K562 (cell line): ENCODE results near the gene OPRL1. TPM values are rescaled to one million over a fixed set of nuclear protein-coding genes. Genes with fewer than 3 reads are reported as not detected.

Experiments
- ATAC-seq: fragments of 200-7000 bp; cut with Tn5 transposase; 3 replicates; pipeline ENCODE4 v1.9.1; 2020; ENCODE audit warnings: moderate library complexity
- BruUV-seq: library from RNA; stranded (reverse); fragments of 400-500 nt; replicated peaks from 2 replicates; lab custom pipeline; 2021; lab: Mats Ljungman, UMichigan
- CTCF ChIA-PET: fragments of 300-600 bp; formaldehyde crosslinking; extraction: SDS; loops from one replicate; lab custom pipeline; 2021; ENCODE audit warnings: low intra/inter-chr PET ratio; lab: Yijun Ruan, JAX
- POLR2A ChIA-PET: fragments of 300-600, 350-650 bp; sonication (Branson Sonifier 250); formaldehyde crosslinking; extraction: SDS; loops from one replicate; lab custom pipeline; 2021; ENCODE audit warnings: antibody characterized with exemption, inconsistent platforms; lab: Yijun Ruan, JAX
- DNase-seq, 4 experiments: peaks; one replicate each; pipeline versions ENCODE4 v3.0.0 to v3.0.0-alpha.2; 2011 to 2018; ENCODE audit warnings: low spot score in 3 of 4, mixed read lengths in 3 of 4; ENCODE audit errors: extremely low read depth in 1 of 4
- FAIRE-seq: peaks from 2 replicates; lab custom pipeline; 2011; peaks lifted over from hg19 to GRCh38; lab: Jason Lieb, UNC
- H2AFZ ChIP-seq: 2 replicates; pipeline ENCODE4 v1.6.0; 2011; ENCODE audit warnings: low read depth, low read length, control low read depth, inconsistent platforms
- H3K27ac ChIP-seq: fragments of 200-600 bp; 3 replicates; pipeline ENCODE4 v1.8.0; 2011; ENCODE audit warnings: low read depth, mild to moderate bottlenecking, control low read depth, inconsistent platforms, low read length, moderate library complexity, mixed read lengths; ENCODE audit errors: extremely low read depth
- H3K27me3 ChIP-seq, 2 experiments: fragments of 300-600 bp in 1 of 2; 2 replicates in 1 of 2; 3 replicates in 1 of 2; pipeline versions ENCODE4 v1.6.0 to v1.8.0; 2011; ENCODE audit warnings: inconsistent platforms in 2 of 2, low read length in 2 of 2, mild to moderate bottlenecking in 1 of 2, mixed read lengths in 1 of 2, moderate library complexity in 1 of 2; ENCODE audit not compliant: control insufficient read depth in 2 of 2, insufficient read depth in 2 of 2
- H3K36me3 ChIP-seq: fragments of 300-600 bp; 3 replicates; pipeline ENCODE4 v1.8.0; 2011; ENCODE audit warnings: mild to moderate bottlenecking, low read length, inconsistent platforms; ENCODE audit not compliant: control insufficient read depth, insufficient read depth
- H3K4me1 ChIP-seq, 2 experiments: fragments of 200-600 bp in 1 of 2; replicated peaks in 1 of 2; 2 replicates in 1 of 2; 3 replicates in 1 of 2; pipeline versions ENCODE4 v1.5.1 to v1.8.0; 2011; ENCODE audit warnings: inconsistent platforms in 2 of 2, low read length in 2 of 2, mild to moderate bottlenecking in 1 of 2, mixed read lengths in 1 of 2, moderate library complexity in 1 of 2; ENCODE audit not compliant: control insufficient read depth in 2 of 2, insufficient read depth in 2 of 2
- H3K4me2 ChIP-seq: 2 replicates; pipeline ENCODE4 v1.6.1; 2011; ENCODE audit warnings: low read length, control low read depth, inconsistent platforms, mixed read lengths; ENCODE audit not compliant: insufficient read depth
- H3K4me3 ChIP-seq: fragments of 200-600 bp; sonication (generic), shearing (Covaris generic); 2 replicates; pipeline ENCODE4 v1.5.1; 2016; ENCODE audit warnings: control low read depth, inconsistent platforms
- H3K79me2 ChIP-seq: fragments of 200-600 bp; 3 replicates; pipeline ENCODE4 v1.8.0; 2011; ENCODE audit warnings: low read length, inconsistent platforms; ENCODE audit not compliant: control insufficient read depth, insufficient read depth
- H3K9ac ChIP-seq, 2 experiments: 2 replicates each; pipeline versions ENCODE4 v1.6.0 to v1.6.1; 2011; ENCODE audit warnings: low read depth in 2 of 2, low read length in 2 of 2, control low read depth in 1 of 2, inconsistent platforms in 1 of 2, mild to moderate bottlenecking in 1 of 2, mixed read lengths in 1 of 2; ENCODE audit not compliant: insufficient read depth in 1 of 2
- H3K9me1 ChIP-seq: one replicate; pipeline ENCODE4 v1.6.0; 2011; ENCODE audit warnings: inconsistent platforms, mild to moderate bottlenecking, low read length, moderate library complexity; ENCODE audit not compliant: control insufficient read depth, insufficient read depth
- H3K9me3 ChIP-seq: replicated peaks from 2 replicates; pipeline ENCODE4 v1.5.1; 2011; ENCODE audit warnings: low read depth, low read length, inconsistent platforms; ENCODE audit not compliant: control insufficient read depth, insufficient read depth
- H4K20me1 ChIP-seq: replicated peaks from 2 replicates; pipeline ENCODE4 v1.6.1; 2011; ENCODE audit warnings: low read length, inconsistent platforms, mixed read lengths; ENCODE audit not compliant: control insufficient read depth, insufficient read depth
- DDX20 ChIP-seq: fragments of 450-650 bp; IDR thresholded peaks from 2 replicates; pipeline ENCODE4 v1.6.1; 2016; ENCODE audit warnings: missing genetic modification characterization, low read depth, mild to moderate bottlenecking, missing compliant biosample characterization, moderate library complexity
- HNRNPK ChIP-seq: fragments of 200-400 bp; formaldehyde crosslinking; IDR thresholded peaks from one replicate; pipeline ENCODE4 v1.6.1; 2018; ENCODE audit warnings: mild to moderate bottlenecking, low read depth, low read length; ENCODE audit not compliant: poor library complexity, severe bottlenecking
- KLF6 ChIP-seq: fragments of 250-450 bp; sonication (Bioruptor Pico); IDR thresholded peaks from 2 replicates; pipeline ENCODE4 v1.4.0; 2020; ENCODE audit warnings: mild to moderate bottlenecking, moderate library complexity, borderline replicate concordance
- LCOR ChIP-seq: sonication (generic); formaldehyde crosslinking; IDR thresholded peaks from 2 replicates; pipeline ENCODE4 v1.8.0; 2022; ENCODE audit warnings: mild to moderate bottlenecking, missing genetic modification reagents
- MCM7 ChIP-seq, 2 experiments: fragments of 450-650 bp; IDR thresholded peaks; 2 replicates each; pipeline ENCODE4 v1.6.1; 2016 to 2018
- MEF2D ChIP-seq: conservative IDR thresholded peaks from 2 replicates; pipeline ENCODE4 v1.6.1; 2016; ENCODE audit warnings: low read depth, missing genetic modification characterization, missing compliant biosample characterization
- NKRF ChIP-seq: fragments of 450-650 bp; IDR thresholded peaks from 2 replicates; pipeline ENCODE4 v1.6.1; 2016; ENCODE audit warnings: borderline replicate concordance
- PHTF2 ChIP-seq: fragments of 250-450 bp; sonication (Bioruptor Pico); IDR thresholded peaks from 2 replicates; pipeline ENCODE4 v1.5.0; 2021; ENCODE audit warnings: mild to moderate bottlenecking
- SNIP1 ChIP-seq: fragments of 450-650 bp; IDR thresholded peaks from 2 replicates; pipeline ENCODE4 v1.7.1; 2017; ENCODE audit warnings: low read depth, mild to moderate bottlenecking
- SNRNP70 ChIP-seq: fragments of 200-400 bp; formaldehyde crosslinking; optimal IDR thresholded peaks from 2 replicates; pipeline ENCODE3; 2017; ENCODE audit warnings: low read depth, low read length
- ZNF436 ChIP-seq: fragments of 250-450, 450-650 bp; sonication (Bioruptor Pico); formaldehyde crosslinking; IDR thresholded peaks from 2 replicates; pipeline ENCODE4 v1.7.0; 2020; ENCODE audit warnings: mild to moderate bottlenecking
- ZNF444 ChIP-seq: fragments of 250-450 bp; sonication (Bioruptor Pico); IDR thresholded peaks from 2 replicates; pipeline ENCODE4 v1.4.0; 2020; ENCODE audit warnings: mild to moderate bottlenecking, moderate library complexity
- ZNF583 ChIP-seq: fragments of 250-450 bp; sonication (Bioruptor Pico); IDR thresholded peaks from 2 replicates; pipeline ENCODE4 v1.4.0; 2020
- ZNF699 ChIP-seq: fragments of 250-450 bp; sonication (Bioruptor Pico); IDR thresholded peaks from 2 replicates; pipeline ENCODE4 v1.8.0; 2021; ENCODE audit warnings: mild to moderate bottlenecking, moderate library complexity; ENCODE audit not compliant: insufficient replicate concordance
- ZNF780A ChIP-seq: fragments of 250-450 bp; sonication (Bioruptor Pico); IDR thresholded peaks from 2 replicates; pipeline ENCODE4 v1.5.0; 2021; ENCODE audit warnings: mild to moderate bottlenecking
- WGBS: fragments of 100-300 bp; shearing (Covaris generic); methylation state at CpG from one replicate; pipeline ENCODE4 v1.1.6; 2016; ENCODE audit warnings: low coverage, mixed read lengths; ENCODE audit not compliant: insufficient coverage; ENCODE audit errors: missing lambda C conversion rate; 5-methylcytosine and 5-hydroxymethylcytosine counted together
- in situ Hi-C: fragments of 300-500 bp; cut with MboI; formaldehyde crosslinking; loops from 4 replicates; pipeline ENCODE4 v1.15.0; 2018; ENCODE audit warnings: inconsistent platforms, mixed read lengths
- intact Hi-C: fragments of 100-400 bp; cut with micrococcal nuclease; formaldehyde crosslinking; loops from 2 replicates; pipeline ENCODE4 v1.14.2; 2022
- polyA plus RNA-seq, 8 experiments: library from polyadenylated mRNA; depleted of rRNA in 4 of 8; stranded (reverse) in 5 of 8; unstranded in 3 of 8; fragments of >200 nt; fragmentation: Nextera tagmentation in 2 of 8; fragmentation: Illumina TruSeq in 1 of 8; extraction: Ambion mirVana in 2 of 8; extraction: Trizol in 1 of 8; gene quantifications; 2 replicates each; pipeline versions ENCODE4 v1.2.1 to v1.2.3, GENCODE V29; 2011 to 2014; ENCODE audit warnings: inconsistent platforms in 1 of 8, missing spikeins in 1 of 8
- total RNA-seq, 7 experiments: library from RNA; depleted of rRNA in 6 of 7; stranded (reverse); fragments of >200 nt in 6 of 7; fragmentation: Illumina TruSeq in 2 of 7; extraction: Trizol in 2 of 7; gene quantifications; 2 replicates each; pipeline versions ENCODE4 v1.2.1 to v1.2.3, GENCODE V29; 2011 to 2021; ENCODE audit warnings: low replicate concordance in 1 of 7

OPRL1 gene
- total and polyA plus RNA-seq, 9 of the 15 experiments (the other 6 are each of a cell fraction or from before 2014, with no cell fraction given) = 0.06 to 0.33 (median 0.11) TPM; not detected in 2

GRCh38 chr20:64114356-64114971 is 34.6 kb downstream of the OPRL1 start:
- ChIA-PET POLR2A (interaction anchor here (1.4 kb wide), 1 partner anchor 14 kb away, joined by 4 read pairs; no protein-coding TSS in a partner anchor), CTCF (no interaction called here)
- no peaks in the 10 kb centered on the region for H3K79me2 ChIP-seq
- no peak for DNase-seq
- H2AFZ ChIP-seq = no peak overlapping the region
- BruUV-seq = no TSS peak
- H3K9me1 ChIP-seq = no peaks in the 10 kb centered on the region
- no peaks in the 10 kb centered on the region for H3K9me3 ChIP-seq
- no peak overlapping the region for H3K27ac ChIP-seq
- H3K4me2 ChIP-seq = no peak overlapping the region
- TF ChIP-seq ZNF436 (CRISPR knock-in tag) (no peak), HNRNPK (no peak), ZNF444 (no peak), NKRF (no peak), ZNF583 (CRISPR knock-in tag) (no peak), ZNF699 (no peak), ZNF780A (CRISPR knock-in tag) (no peak), KLF6 (no peak), SNIP1 (no peak), PHTF2 (CRISPR knock-in tag) (no peak), DDX20 (tag) (no peak), MCM7 (IDR thresholded peaks at IDR 0.05) (no peak), SNRNP70 (no peak), LCOR (CRISPR knock-in tag) (no peak), MEF2D (tag) (no peak)
- TF ChIP-seq, all 486 proteins: peak for 0
- intact Hi-C loops = no loop called here
- ATAC-seq (no peak), FAIRE-seq (no peak)
- in situ Hi-C loops = no loop called here
- Histone ChIP-seq H3K4me1 (peaks cover 0 to 20% of the 10 kb centered on the region in 2 experiments; a peak in 1 of 5 replicates), H3K9ac (no peak overlapping the region), H4K20me1 (peaks cover 16% of the 10 kb centered on the region), H3K4me3 (no peak overlapping the region), H3K27me3 (peaks cover 25 to 58% of the 10 kb centered on the region in 2 experiments; a peak in 4 of 5 replicates), H3K36me3 (no peaks in the 10 kb centered on the region)
- 7% methylated on average over 14 of the region's 14 CpGs for WGBS
